Measurements from ENCODE around the gene TRMT61B. TPM values are rescaled to one million over a fixed set of nuclear protein-coding genes. Genes with fewer than 3 reads are reported as not detected.

TRMT61B gene
- total and polyA plus RNA-seq, 9 of the 15 experiments (the other 6 are each of a cell fraction or from before 2014, with no cell fraction given) = 13.2 to 28.3 (median 19.5) TPM

DNA sequence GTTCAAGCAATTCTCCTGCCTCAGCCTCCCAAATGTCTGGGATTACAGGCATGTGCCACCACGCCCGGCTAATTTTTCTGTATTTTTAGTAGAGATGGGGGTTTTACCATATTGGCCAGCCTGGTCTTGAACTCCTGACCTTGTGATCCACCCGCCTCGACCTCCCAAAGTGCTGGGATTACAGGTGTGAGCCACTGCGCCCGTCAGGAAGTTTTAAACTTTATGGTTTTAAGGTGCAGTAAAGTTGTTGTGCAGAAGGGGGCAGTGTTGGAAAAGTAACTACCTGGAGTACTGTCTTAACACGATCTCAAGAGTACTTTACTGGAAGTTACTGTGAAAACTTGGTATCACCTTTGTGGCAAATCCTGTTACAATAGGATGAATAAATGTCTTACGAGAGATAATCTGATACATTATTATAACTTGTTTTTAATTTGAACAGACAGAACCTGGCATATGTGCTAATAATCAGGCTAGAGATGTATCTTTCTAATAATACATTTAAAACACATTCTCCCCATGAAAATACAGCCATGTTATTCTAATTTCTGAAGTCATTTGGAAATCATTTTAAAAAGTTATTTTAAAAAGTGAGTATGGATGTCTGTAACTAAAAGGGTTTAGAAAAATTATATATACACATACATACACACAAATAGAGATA is 48.7 kb downstream of the TRMT61B start:
- Histone ChIP-seq H3K36me3 (ENCODE audit: control insufficient read depth, insufficient read depth, low read length) (no peaks in the 10 kb centered on the region), H3K27me3 (ENCODE audit: control insufficient read depth in 2 of 2, insufficient read depth in 2 of 2, low read length in 2 of 2) (no peaks in the 10 kb centered on the region; a peak in 1 of 5 replicates), H3K4me2 (ENCODE audit: insufficient read depth, low read length) (no peak overlapping the region), H3K4me1 (replicated peaks in 1 of 2; ENCODE audit: control insufficient read depth in 2 of 2, insufficient read depth in 2 of 2, low read length in 2 of 2) (no peaks in the 10 kb centered on the region), H3K9me3 (replicated peaks; ENCODE audit: control insufficient read depth, insufficient read depth, low read depth, low read length) (no peaks in the 10 kb centered on the region), H2AFZ (ENCODE audit: low read depth, low read length) (no peak overlapping the region), H3K27ac (ENCODE audit: extremely low read depth, low read depth, low read length) (no peak overlapping the region), H3K9ac (ENCODE audit: insufficient read depth in 1 of 2, low read depth in 2 of 2, low read length in 2 of 2) (no peak overlapping the region), H3K9me1 (ENCODE audit: control insufficient read depth, insufficient read depth, low read length) (no peaks in the 10 kb centered on the region), H3K79me2 (ENCODE audit: control insufficient read depth, insufficient read depth, low read length) (no peaks in the 10 kb centered on the region), H4K20me1 (replicated peaks; ENCODE audit: control insufficient read depth, insufficient read depth, low read length) (no peaks in the 10 kb centered on the region), H3K4me3 (no peak overlapping the region)
- peak; percentile 36 to 74 (median 44) for DNase-seq (ENCODE audit: extremely low read depth in 1 of 4, low spot score in 3 of 4)
- BruUV-seq (replicated peaks) = no TSS peak
- POLR2A ChIA-PET = interaction anchor here (1.2 kb wide), 1 partner anchor 128 kb away, joined by 6 read pairs; no protein-coding TSS in a partner anchor
- 1% methylated on average over 6 of the region's 8 CpGs for WGBS (ENCODE audit: insufficient coverage, low coverage, missing lambda C conversion rate)
- ATAC-seq = peak; percentile 94
- CTCF ChIA-PET (ENCODE audit: low intra/inter-chr PET ratio) = interaction anchor here (0.5 to 2.2 kb wide), 6 partner anchors 9 to 375 kb away, joined by 3 to 18 read pairs (median 9); no protein-coding TSS in a partner anchor
- peak; percentile 82 for FAIRE-seq
- in situ Hi-C loops (cut with MboI) = loop anchor here (5.0 kb wide), 1 partner anchor 136 kb away; no protein-coding TSS in a partner anchor
- intact Hi-C loops (cut with micrococcal nuclease) = loop anchor here (1.0 to 2.0 kb wide), 2 partner anchors 131 to 375 kb away; no protein-coding TSS in a partner anchor
- TF ChIP-seq ARID2 (IDR thresholded peaks at IDR 0.05) (peak; percentile 59; the same call in 1 of the 2 replicates), RBM22 (IDR thresholded peaks at IDR 0.05; ENCODE audit: low read depth, low read length, poor library complexity, severe bottlenecking) (no peak), EP400 (IDR thresholded peaks at IDR 0.05) (peak; percentile 17; the same call in 1 of the 2 replicates), ZEB2 (IDR thresholded peaks at IDR 0.05) (0 out of 2 replicates have a peak, but pooled peaks have one; percentile 18), NONO (IDR thresholded peaks at IDR 0.05; ENCODE audit: low read depth in 2 of 2, low read length in 1 of 2) (no peak), ZNF785 (CRISPR knock-in tag; IDR thresholded peaks at IDR 0.05) (no peak), RAD21 (CRISPR knock-in tag; conservative IDR thresholded peaks at IDR 0.05 in 1 of 2, IDR thresholded peaks at IDR 0.05 in 1 of 2) (peak; percentile 73 to 89), SAFB2 (IDR thresholded peaks at IDR 0.05; ENCODE audit: borderline replicate concordance, low read depth, low read length, severe bottlenecking) (no peak)
- TF ChIP-seq, protein P1, sequence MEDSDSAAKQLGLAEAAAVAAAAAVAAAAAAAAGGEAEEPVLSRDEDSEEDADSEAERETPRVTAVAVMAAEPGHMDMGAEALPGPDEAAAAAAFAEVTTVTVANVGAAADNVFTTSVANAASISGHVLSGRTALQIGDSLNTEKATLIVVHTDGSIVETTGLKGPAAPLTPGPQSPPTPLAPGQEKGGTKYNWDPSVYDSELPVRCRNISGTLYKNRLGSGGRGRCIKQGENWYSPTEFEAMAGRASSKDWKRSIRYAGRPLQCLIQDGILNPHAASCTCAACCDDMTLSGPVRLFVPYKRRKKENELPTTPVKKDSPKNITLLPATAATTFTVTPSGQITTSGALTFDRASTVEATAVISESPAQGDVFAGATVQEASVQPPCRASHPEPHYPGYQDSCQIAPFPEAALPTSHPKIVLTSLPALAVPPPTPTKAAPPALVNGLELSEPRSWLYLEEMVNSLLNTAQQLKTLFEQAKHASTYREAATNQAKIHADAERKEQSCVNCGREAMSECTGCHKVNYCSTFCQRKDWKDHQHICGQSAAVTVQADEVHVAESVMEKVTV (CRISPR knock-in tag; IDR thresholded peaks at IDR 0.05) = peak; percentile 77
- TF ChIP-seq, protein P2, sequence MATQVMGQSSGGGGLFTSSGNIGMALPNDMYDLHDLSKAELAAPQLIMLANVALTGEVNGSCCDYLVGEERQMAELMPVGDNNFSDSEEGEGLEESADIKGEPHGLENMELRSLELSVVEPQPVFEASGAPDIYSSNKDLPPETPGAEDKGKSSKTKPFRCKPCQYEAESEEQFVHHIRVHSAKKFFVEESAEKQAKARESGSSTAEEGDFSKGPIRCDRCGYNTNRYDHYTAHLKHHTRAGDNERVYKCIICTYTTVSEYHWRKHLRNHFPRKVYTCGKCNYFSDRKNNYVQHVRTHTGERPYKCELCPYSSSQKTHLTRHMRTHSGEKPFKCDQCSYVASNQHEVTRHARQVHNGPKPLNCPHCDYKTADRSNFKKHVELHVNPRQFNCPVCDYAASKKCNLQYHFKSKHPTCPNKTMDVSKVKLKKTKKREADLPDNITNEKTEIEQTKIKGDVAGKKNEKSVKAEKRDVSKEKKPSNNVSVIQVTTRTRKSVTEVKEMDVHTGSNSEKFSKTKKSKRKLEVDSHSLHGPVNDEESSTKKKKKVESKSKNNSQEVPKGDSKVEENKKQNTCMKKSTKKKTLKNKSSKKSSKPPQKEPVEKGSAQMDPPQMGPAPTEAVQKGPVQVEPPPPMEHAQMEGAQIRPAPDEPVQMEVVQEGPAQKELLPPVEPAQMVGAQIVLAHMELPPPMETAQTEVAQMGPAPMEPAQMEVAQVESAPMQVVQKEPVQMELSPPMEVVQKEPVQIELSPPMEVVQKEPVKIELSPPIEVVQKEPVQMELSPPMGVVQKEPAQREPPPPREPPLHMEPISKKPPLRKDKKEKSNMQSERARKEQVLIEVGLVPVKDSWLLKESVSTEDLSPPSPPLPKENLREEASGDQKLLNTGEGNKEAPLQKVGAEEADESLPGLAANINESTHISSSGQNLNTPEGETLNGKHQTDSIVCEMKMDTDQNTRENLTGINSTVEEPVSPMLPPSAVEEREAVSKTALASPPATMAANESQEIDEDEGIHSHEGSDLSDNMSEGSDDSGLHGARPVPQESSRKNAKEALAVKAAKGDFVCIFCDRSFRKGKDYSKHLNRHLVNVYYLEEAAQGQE (IDR thresholded peaks at IDR 0.05; ENCODE audit: borderline replicate concordance) = peak; percentile 75; the same call in 1 of the 2 replicates
- TF ChIP-seq, protein P2 (CRISPR knock-in tag; IDR thresholded peaks at IDR 0.05; ENCODE audit: low read depth) = no peak
